Ectodermal cell (in vitro differentiated cells): Measurements from ENCODE around the gene TACR1.
"Not testable (repeated sequence)": the region's sequence is repeated elsewhere in the genome, so short reads cannot be mapped to it uniquely, and the experiment has no call there.

ENCODE experiments used
- H3K27ac ChIP-seq: 2 replicates; pipeline ENCODE4 v1.7.0; 2013; ENCODE audit warnings: mild to moderate bottlenecking, low read depth, low read length; ENCODE audit not compliant: insufficient read depth, poor library complexity, severe bottlenecking
- H3K27me3 ChIP-seq: 2 replicates; pipeline ENCODE4 v1.7.0; 2013; ENCODE audit warnings: mild to moderate bottlenecking, low read length; ENCODE audit not compliant: insufficient read depth, control insufficient read depth, poor library complexity, severe bottlenecking
- H3K36me3 ChIP-seq: one replicate; pipeline ENCODE4 v1.7.0; 2013; ENCODE audit warnings: low read length; ENCODE audit not compliant: control insufficient read depth, insufficient read depth
- H3K4me1 ChIP-seq: one replicate; pipeline ENCODE4 v1.7.0; 2013; ENCODE audit warnings: low read length; ENCODE audit not compliant: control insufficient read depth, insufficient read depth
- H3K4me3 ChIP-seq: 2 replicates; pipeline ENCODE4 v1.7.0; 2013; ENCODE audit warnings: low read depth, low read length, control low read depth; ENCODE audit not compliant: insufficient read depth
- H3K9me3 ChIP-seq: 2 replicates; pipeline ENCODE4 v1.7.0; 2013; ENCODE audit warnings: mild to moderate bottlenecking, low read length, moderate library complexity; ENCODE audit not compliant: control insufficient read depth
- WGBS, 2 experiments: methylation state at CpG; one replicate each; pipeline ENCODE4 v1.1.7; 2013; ENCODE audit warnings: missing lambda C conversion rate in 2 of 2; 5-methylcytosine and 5-hydroxymethylcytosine counted together

Gene TACR1

DNA sequence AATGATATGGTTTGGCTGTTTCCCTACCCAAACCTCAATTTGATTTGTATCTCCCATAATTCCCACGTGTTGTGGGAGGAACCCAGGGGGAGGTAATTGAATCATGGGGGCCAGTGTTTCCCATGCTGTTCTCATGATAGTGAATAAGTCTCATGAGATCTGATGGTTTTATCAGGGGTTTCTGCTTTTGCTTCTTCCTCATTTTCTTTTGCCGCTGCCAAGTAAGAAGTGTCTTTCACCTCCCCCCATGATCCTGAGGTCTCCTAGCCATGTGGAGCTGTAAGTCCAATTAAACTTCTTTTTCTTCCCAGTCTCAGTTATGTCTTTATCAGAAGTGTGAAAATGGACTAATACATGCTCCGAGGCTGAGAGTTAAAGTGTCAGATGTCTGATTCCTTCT lies 47.1 kb downstream of the TACR1 start:
- H3K4me3 ChIP-seq, H3K27ac ChIP-seq, H3K9me3 ChIP-seq, H3K27me3 ChIP-seq, H3K36me3 ChIP-seq, H3K4me1 ChIP-seq: not testable (repeated sequence)
- 89 to 90% methylated on average over 3 of the region's 3 CpGs for WGBS, 2 experiments

GRCh38 chr2:75147884-75148283 lies 51.4 kb downstream of the TACR1 start:
- not testable (repeated sequence) for H3K36me3 ChIP-seq, H3K27ac ChIP-seq, H3K4me1 ChIP-seq, H3K4me3 ChIP-seq, H3K27me3 ChIP-seq, H3K9me3 ChIP-seq
- 94 to 95% methylated on average over 6 of the region's 6 CpGs for WGBS, 2 experiments

DNA sequence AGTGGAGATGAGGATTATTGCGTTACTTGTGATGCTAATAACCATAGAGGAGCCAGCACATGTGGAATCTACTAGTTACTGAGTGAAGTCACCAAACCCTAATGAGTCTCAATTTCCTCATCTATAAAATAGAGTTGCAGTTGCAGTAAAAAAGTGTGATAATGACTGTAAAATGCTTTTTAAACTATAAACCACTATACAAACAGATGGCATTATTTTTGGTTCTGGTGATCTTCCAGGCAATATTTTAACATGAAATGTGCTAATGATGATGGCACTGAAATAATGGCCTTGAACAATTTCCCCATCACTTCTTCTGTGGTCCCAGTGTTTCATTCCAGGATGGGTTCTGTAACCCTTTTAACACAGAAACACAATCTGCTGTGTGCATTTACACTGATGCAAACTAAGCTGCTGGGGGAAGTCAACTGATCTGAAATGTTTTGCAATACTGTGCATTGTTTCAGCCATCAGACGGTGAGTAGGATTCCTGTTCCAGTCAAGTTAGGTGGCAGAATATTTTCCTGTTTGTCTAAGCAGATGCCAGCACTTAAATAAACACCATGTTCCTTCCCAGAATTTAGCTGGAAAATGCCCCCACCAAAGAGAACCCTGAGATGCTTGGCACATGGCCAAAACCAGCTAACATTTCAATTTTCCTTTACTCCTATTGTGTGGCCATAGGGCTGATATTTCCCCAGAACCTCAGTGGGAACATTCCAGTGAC lies 52.6 kb downstream of the TACR1 start:
- Histone ChIP-seq H3K9me3 (no peaks in the 10 kb centered on the region), H3K27me3 (no peaks in the 10 kb centered on the region), H3K4me3 (no peak overlapping the region), H3K36me3 (no peaks in the 10 kb centered on the region), H3K27ac (no peak overlapping the region), H3K4me1 (no peaks in the 10 kb centered on the region)
- WGBS, 2 experiments, result 89 to 95% methylated on average over 2 of the region's 2 CpGs

DNA sequence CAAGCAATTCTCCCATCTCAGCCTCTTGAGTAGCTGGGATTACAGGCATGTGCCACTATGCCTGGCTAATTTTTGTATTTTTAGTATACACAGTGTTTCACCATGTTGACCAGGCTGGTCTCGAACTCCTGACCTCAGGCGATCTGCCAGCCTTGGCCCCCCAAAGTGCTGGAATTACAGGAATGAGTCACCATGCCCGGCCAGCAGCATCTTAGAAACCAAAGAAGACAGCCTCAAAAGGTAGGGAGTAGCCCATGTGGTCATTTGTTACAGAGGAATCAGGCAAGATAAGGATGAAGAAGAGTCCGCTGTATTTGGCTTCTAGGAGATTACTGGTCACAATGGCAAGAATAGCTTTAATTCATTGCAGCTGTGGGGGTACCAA lies 53.1 kb downstream of the TACR1 start:
- not testable (repeated sequence) for H3K27ac ChIP-seq, H3K36me3 ChIP-seq, H3K4me1 ChIP-seq, H3K27me3 ChIP-seq, H3K4me3 ChIP-seq, H3K9me3 ChIP-seq
- WGBS, 2 experiments, result 70 to 80% methylated on average over 4 of the region's 4 CpGs

GRCh38 chr2:75142081-75142480 lies 57.2 kb downstream of the TACR1 start:
- WGBS, 2 experiments, result 92 to 93% methylated on average over 3 of the region's 3 CpGs
- Histone ChIP-seq H3K36me3 (no peaks in the 10 kb centered on the region), H3K27ac (no peak overlapping the region), H3K27me3 (no peaks in the 10 kb centered on the region), H3K9me3 (no peaks in the 10 kb centered on the region), H3K4me1 (no peaks in the 10 kb centered on the region), H3K4me3 (no peak overlapping the region)

DNA sequence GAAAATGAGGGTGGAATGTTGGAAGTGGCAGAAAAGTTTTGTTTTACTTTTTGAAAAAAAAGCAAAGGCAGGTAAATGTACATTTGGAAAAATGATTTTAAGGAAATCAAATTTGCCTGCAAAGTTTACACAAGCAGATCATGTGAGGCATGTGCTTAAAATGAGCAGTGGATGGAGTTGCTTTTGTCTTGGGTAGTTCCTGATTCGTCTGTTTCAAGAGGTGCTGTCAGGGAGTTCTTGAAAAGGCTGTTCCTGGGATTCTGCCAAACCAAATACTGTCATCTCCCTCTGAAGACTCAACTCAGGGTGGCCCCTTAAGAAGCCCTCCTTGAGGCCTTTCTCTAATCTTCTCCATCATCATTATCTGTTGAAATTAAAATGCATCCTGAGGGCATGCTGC lies 59.0 kb downstream of the TACR1 start:
- Histone ChIP-seq H3K27ac (no peak overlapping the region), H3K9me3 (no peaks in the 10 kb centered on the region)
- 64 to 81% methylated on average over 1 of the region's 1 CpG for WGBS, 2 experiments

DNA sequence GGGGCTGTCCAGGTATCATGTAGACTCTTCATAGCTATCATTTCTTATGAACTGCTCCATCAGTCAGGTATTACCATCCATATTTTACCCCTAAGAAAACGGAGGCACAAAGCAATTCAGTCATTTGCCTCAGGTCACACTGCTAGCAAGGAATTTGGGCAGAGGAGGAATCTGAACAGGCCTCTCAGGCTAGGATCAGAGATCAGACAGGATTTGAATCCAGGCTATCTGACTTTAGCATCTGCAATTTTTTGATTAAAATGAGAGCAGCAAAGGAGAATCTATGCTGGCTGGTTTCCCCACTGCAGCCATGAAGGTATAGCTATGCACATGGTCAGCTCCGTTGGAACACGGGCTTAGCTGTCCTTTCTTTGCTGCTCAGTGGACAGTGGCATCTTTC lies 60.1 kb downstream of the TACR1 start:
- Histone ChIP-seq H3K4me3 (no peak overlapping the region), H3K36me3 (no peaks in the 10 kb centered on the region), H3K4me1 (no peaks in the 10 kb centered on the region), H3K27ac (no peak overlapping the region), H3K27me3 (no peaks in the 10 kb centered on the region), H3K9me3 (no peaks in the 10 kb centered on the region)
- 93 to 96% methylated on average over 3 of the region's 3 CpGs for WGBS, 2 experiments

More for the DNA sequence above, 59.0 kb downstream of the TACR1 start:
- H3K4me3 ChIP-seq, result no peak overlapping the region
- H3K36me3 ChIP-seq, result no peaks in the 10 kb centered on the region
- no peaks in the 10 kb centered on the region for H3K27me3 ChIP-seq
- H3K4me1 ChIP-seq, result no peaks in the 10 kb centered on the region

GRCh38 chr2:75138528-75138927 lies 60.8 kb downstream of the TACR1 start:
- Histone ChIP-seq H3K4me1 (no peaks in the 10 kb centered on the region), H3K27me3 (no peaks in the 10 kb centered on the region), H3K4me3 (no peak overlapping the region), H3K27ac (no peak overlapping the region), H3K36me3 (no peaks in the 10 kb centered on the region), H3K9me3 (no peaks in the 10 kb centered on the region)
- WGBS, 2 experiments, result 87 to 96% methylated on average over 1 of the region's 1 CpG

DNA sequence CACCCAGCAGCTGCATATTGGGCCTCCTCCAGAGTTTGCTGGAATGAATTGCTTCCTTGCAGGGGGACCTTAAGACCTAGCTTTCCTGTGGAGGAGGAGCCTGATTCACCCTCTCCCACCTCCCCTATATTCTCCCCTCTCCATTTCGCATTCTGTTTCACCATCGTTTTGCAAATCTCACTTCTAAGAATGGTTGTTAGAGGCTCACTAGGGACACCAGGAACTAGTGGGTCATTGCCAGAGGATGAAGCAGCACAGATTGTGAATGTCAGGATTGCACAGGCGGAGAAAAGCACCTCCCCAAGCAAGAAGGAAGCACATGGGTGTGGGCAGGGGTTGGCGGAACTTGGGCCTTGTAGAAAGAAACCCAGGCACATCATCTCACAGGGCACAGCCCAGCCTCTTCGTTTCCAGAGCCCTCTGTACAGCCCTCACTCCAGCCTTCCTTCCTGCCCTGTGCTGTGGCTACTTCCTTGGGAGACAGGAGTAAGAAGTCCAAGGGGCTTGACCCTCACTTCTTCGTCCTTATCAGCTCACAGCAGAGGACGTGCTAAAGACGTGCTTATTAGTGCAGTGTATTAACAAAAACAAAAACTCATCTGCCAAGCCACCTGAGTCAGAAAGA lies 63.4 kb downstream of the TACR1 start:
- H3K27me3 ChIP-seq, result no peaks in the 10 kb centered on the region
- no peaks in the 10 kb centered on the region for H3K4me1 ChIP-seq
- WGBS, 2 experiments, result 80 to 83% methylated on average over 8 of the region's 8 CpGs

DNA sequence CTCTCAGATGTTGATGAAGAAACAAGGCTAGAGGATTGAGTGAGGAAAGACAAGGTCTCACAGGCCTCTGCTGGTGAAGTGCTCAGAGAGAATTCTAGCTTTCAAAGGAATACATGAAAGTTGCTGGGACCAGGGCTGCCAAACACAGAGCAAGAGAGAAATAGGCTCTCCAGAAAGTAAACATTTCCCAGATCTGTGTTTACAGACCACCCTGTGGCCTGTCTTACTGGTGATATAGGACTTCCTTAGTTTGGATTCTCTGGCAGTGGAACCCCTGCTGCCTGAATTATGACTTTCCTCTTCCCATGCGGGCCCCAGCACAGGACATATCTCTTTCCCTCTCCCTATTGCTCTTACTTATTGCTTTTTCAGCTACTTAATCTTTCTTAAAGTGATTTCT lies 64.5 kb downstream of the TACR1 start:
- Histone ChIP-seq H3K27me3 (no peaks in the 10 kb centered on the region), H3K36me3 (no peaks in the 10 kb centered on the region), H3K4me1 (no peaks in the 10 kb centered on the region), H3K27ac (no peak overlapping the region), H3K4me3 (no peak overlapping the region), H3K9me3 (no peaks in the 10 kb centered on the region)
- WGBS, 2 experiments, result 80 to 93% methylated on average over 1 of the region's 1 CpG

More for the DNA sequence above, 63.4 kb downstream of the TACR1 start:
- H3K9me3 ChIP-seq, result no peaks in the 10 kb centered on the region
- H3K36me3 ChIP-seq, result no peaks in the 10 kb centered on the region
- H3K4me3 ChIP-seq, result no peak overlapping the region
- no peak overlapping the region for H3K27ac ChIP-seq
